Stomach (tissue), 9 donors: ENCODE results near the gene MED17. TPM values are rescaled to one million over a fixed set of nuclear protein-coding genes. Genes with fewer than 3 reads are reported as not detected.

Source experiments
- DNase-seq, 2 donors: peaks; one replicate each; pipeline versions ENCODE4 v3.0.0 to v3.0.0-alpha.2; 2013 to 2019
- H3K27ac ChIP-seq, 5 donors: fragments of 200-600 bp in 4 of 5; sonication (generic) in 4 of 5; one replicate each; pipeline ENCODE4 v1.5.1; 2013 to 2019; ENCODE audit warnings: mild to moderate bottlenecking in 1 of 5, moderate library complexity in 1 of 5
- H3K27me3 ChIP-seq, 3 donors: fragments of 200-600 bp; sonication (generic); one replicate each; pipeline ENCODE4 v1.5.1; 2017 to 2019; ENCODE audit warnings: mixed run types in 1 of 3
- H3K36me3 ChIP-seq, 4 donors: fragments of 200-600 bp; sonication (generic); 1 replicate in 3 of 4; 2 replicates in 1 of 4; pipeline ENCODE4 v1.5.1; 2016 to 2019
- H3K4me1 ChIP-seq, 4 donors: fragments of 200-600 bp; sonication (generic); one replicate each; pipeline ENCODE4 v1.5.1; 2016 to 2019
- H3K4me3 ChIP-seq, 4 donors: fragments of 200-600 bp; sonication (generic) in 3 of 4; one replicate each; pipeline ENCODE4 v1.5.1; 2016 to 2019; ENCODE audit warnings: mild to moderate bottlenecking in 1 of 4
- H3K9me3 ChIP-seq, 4 donors: fragments of 200-600 bp; sonication (generic); one replicate each; pipeline ENCODE4 v1.5.1; 2016 to 2019
- EP300 ChIP-seq: sonication (generic); formaldehyde crosslinking; IDR thresholded peaks from one replicate; pipeline ENCODE4 v1.6.1; 2017; ENCODE audit warnings: antibody characterized with exemption
- POLR2A ChIP-seq, 4 donors: fragments of 450-650 bp; IDR thresholded peaks; one replicate each; pipeline ENCODE4 v1.6.1; 2016; ENCODE audit warnings: antibody characterized with exemption in 4 of 4, control low read depth in 2 of 4, mild to moderate bottlenecking in 1 of 4, moderate library complexity in 1 of 4
- POLR2AphosphoS5 ChIP-seq, 3 donors: sonication (generic); formaldehyde crosslinking; IDR thresholded peaks; one replicate each; pipeline ENCODE4 v1.6.1; 2016; ENCODE audit warnings: antibody characterized with exemption in 3 of 3
- WGBS, 5 donors: extraction: QIAGEN DNeasy Blood & Tissue Kit in 3 of 5; methylation state at CpG; one replicate each; pipeline versions ENCODE4 v1.1.5 to v1.1.7; 2013 to 2018; 5-methylcytosine and 5-hydroxymethylcytosine counted together
- intact Hi-C: fragments of 100-400 bp; cut with DNase I; formaldehyde crosslinking; loops from one replicate; pipeline ENCODE4 v1.15.1; 2023; ENCODE audit warnings: low total_unique reads
- polyA plus RNA-seq, 3 donors: library from polyadenylated mRNA; stranded (reverse); fragments of 200-250 nt; gene quantifications; one replicate each; pipeline ENCODE4 v1.2.3, GENCODE V29; 2013
- total RNA-seq, 5 donors: library from RNA; depleted of rRNA; stranded (reverse); fragments of >200 nt; gene quantifications; one replicate each; pipeline versions ENCODE4 v1.1.0 to v1.2.3, GENCODE V29; 2014 to 2016
- TF ChIP-seq, protein P1 (sequence below), 7 experiments: fragments of 450-650 bp in 4 of 7; fragments of 200-600 bp in 3 of 7; sonication (generic) in 3 of 7; IDR thresholded peaks; one replicate each; pipeline ENCODE4 v1.5.1; 2016 to 2019; ENCODE audit warnings: antibody characterized with exemption in 7 of 7, control low read depth in 2 of 7, mild to moderate bottlenecking in 1 of 7
- donor health status: healthy with polysubstance abuse.
- donor health status: Bipolar disorder and iron deficiency.
- donor health status: healthy.

Gene MED17
- total and polyA plus RNA-seq, 8 donors = 6.5 to 121 (median 10.4) TPM

DNA sequence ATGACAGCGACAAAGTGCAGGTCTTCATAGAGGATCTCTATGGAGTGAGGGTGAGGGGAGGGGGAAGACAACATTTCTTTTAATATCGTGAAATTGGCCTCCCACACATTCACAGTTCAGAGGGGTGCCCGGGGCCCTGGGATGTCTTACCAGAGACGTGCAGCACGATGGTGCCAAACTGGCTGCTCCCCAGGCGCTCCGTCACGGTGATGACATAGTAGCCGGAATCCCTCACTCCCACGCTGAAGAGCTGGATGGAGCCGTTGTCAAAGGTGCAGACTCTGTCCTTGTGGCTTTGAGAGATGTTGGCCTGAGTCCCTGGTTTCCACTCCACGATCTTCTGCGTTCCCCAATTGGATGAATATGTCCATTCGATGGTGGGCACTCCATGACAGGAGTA is 36.8 kb downstream of the MED17 start:
- TF ChIP-seq, protein P1, sequence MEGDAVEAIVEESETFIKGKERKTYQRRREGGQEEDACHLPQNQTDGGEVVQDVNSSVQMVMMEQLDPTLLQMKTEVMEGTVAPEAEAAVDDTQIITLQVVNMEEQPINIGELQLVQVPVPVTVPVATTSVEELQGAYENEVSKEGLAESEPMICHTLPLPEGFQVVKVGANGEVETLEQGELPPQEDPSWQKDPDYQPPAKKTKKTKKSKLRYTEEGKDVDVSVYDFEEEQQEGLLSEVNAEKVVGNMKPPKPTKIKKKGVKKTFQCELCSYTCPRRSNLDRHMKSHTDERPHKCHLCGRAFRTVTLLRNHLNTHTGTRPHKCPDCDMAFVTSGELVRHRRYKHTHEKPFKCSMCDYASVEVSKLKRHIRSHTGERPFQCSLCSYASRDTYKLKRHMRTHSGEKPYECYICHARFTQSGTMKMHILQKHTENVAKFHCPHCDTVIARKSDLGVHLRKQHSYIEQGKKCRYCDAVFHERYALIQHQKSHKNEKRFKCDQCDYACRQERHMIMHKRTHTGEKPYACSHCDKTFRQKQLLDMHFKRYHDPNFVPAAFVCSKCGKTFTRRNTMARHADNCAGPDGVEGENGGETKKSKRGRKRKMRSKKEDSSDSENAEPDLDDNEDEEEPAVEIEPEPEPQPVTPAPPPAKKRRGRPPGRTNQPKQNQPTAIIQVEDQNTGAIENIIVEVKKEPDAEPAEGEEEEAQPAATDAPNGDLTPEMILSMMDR (IDR thresholded peaks at IDR 0.05) = no peak
- TF ChIP-seq POLR2A (IDR thresholded peaks at IDR 0.05) (no peak), POLR2AphosphoS5 (IDR thresholded peaks at IDR 0.05) (no peak), EP300 (no peak)
- peaks cover 0 to 19% (median 8%) of the 10 kb centered on the region in 4 donors for H3K36me3 ChIP-seq
- DNase-seq = no peak
- intact Hi-C loops = no loop called here
- peaks cover 0 to 6% (median 2%) of the 10 kb centered on the region in 4 donors for H3K4me1 ChIP-seq
- H3K27ac ChIP-seq = no peak overlapping the region
- no peaks in the 10 kb centered on the region for H3K27me3 ChIP-seq
- no peaks in the 10 kb centered on the region for H3K9me3 ChIP-seq
- no peak overlapping the region for H3K4me3 ChIP-seq
- 89 to 95% (median 95%) methylated on average over 7 to 14 of the region's 14 CpGs for WGBS, 5 donors

GRCh38 chr11:93821617-93822016 is 37.5 kb downstream of the MED17 start:
- no peak for DNase-seq
- peaks cover 0 to 16% (median 5%) of the 10 kb centered on the region in 4 donors for H3K36me3 ChIP-seq
- no peak overlapping the region for H3K4me3 ChIP-seq
- no peaks in the 10 kb centered on the region for H3K9me3 ChIP-seq
- WGBS, 5 donors = 19 to 50% (median 32%) methylated on average over 2 of the region's 2 CpGs
- no peak overlapping the region for H3K27ac ChIP-seq
- peaks cover 0 to 6% (median 2%) of the 10 kb centered on the region in 4 donors for H3K4me1 ChIP-seq
- intact Hi-C loops = no loop called here
- TF ChIP-seq POLR2AphosphoS5 (IDR thresholded peaks at IDR 0.05) = no peak
- no peak for TF ChIP-seq EP300
- no peaks in the 10 kb centered on the region for H3K27me3 ChIP-seq

- no peaks in the 10 kb centered on the region for H3K9me3 ChIP-seq
- intact Hi-C loops = no loop called here
- H3K27me3 ChIP-seq = no peaks in the 10 kb centered on the region
- DNase-seq = no peak
- TF ChIP-seq POLR2A (IDR thresholded peaks at IDR 0.05) (no peak), EP300 (no peak), POLR2AphosphoS5 (IDR thresholded peaks at IDR 0.05) (no peak)
- TF ChIP-seq, protein P1 (IDR thresholded peaks at IDR 0.05) = no peak
- peaks cover 0 to 4% (median 2%) of the 10 kb centered on the region in 4 donors for H3K4me1 ChIP-seq
- H3K36me3 ChIP-seq = peaks cover 0 to 10% (median 3%) of the 10 kb centered on the region in 4 donors
- no peak overlapping the region for H3K4me3 ChIP-seq
- no peak overlapping the region for H3K27ac ChIP-seq
- WGBS, 5 donors = 85 to 94% (median 91%) methylated on average over 5 of the region's 5 CpGs
Observed at GRCh38 chr11:93822359-93822758, 38.3 kb downstream of the MED17 start.

GRCh38 chr11:93823210-93823609 is 39.1 kb downstream of the MED17 start:
- Histone ChIP-seq H3K36me3 (peaks cover 0 to 7% (median 3%) of the 10 kb centered on the region in 4 donors), H3K4me1 (no peaks in the 10 kb centered on the region), H3K4me3 (no peak overlapping the region), H3K9me3 (no peaks in the 10 kb centered on the region), H3K27ac (no peak overlapping the region), H3K27me3 (no peaks in the 10 kb centered on the region)
- TF ChIP-seq EP300 = no peak
- no peak for TF ChIP-seq POLR2A (IDR thresholded peaks at IDR 0.05)
- TF ChIP-seq, protein P1 (IDR thresholded peaks at IDR 0.05) = no peak
- TF ChIP-seq POLR2AphosphoS5 (IDR thresholded peaks at IDR 0.05) = no peak
- DNase-seq = no peak
- whole genome bisulfite sequencing, 5 donors = 89 to 97% (median 96%) methylated on average over 4 of the region's 4 CpGs
- intact Hi-C loops = no loop called here

DNA sequence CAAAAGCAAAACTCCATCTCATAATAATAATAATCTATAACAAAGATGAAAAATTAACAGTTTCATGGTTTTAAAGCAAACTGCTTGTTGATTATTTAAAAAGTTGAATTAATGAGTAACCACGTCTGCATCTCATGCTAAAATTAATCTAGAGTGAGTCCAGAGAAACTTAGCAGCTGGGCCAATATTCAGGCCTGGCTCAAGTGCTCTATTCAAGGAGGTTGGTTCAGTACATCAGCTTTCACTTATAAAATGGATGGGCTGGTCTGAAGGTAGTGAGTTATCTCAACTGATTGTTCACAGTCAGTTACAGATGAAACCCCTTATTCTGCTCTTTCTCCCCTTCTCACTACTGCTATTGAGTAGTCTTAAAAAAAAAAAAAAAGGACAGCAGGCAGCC is 43.3 kb downstream of the MED17 start:
- no peaks in the 10 kb centered on the region for H3K36me3 ChIP-seq
- H3K9me3 ChIP-seq = no peaks in the 10 kb centered on the region
- WGBS, 5 donors = 83 to 100% (median 89%) methylated on average over 1 of the region's 1 CpG
- peaks cover 0 to 10% (median 4%) of the 10 kb centered on the region in 4 donors for H3K4me1 ChIP-seq
- no peak for TF ChIP-seq EP300
- no peak for TF ChIP-seq POLR2A (IDR thresholded peaks at IDR 0.05)
- TF ChIP-seq, protein P1 (IDR thresholded peaks at IDR 0.05) = no peak
- no peak for TF ChIP-seq POLR2AphosphoS5 (IDR thresholded peaks at IDR 0.05)
- DNase-seq = no peak
- intact Hi-C loops = no loop called here
- H3K4me3 ChIP-seq = no peak overlapping the region
- no peak overlapping the region for H3K27ac ChIP-seq
- no peaks in the 10 kb centered on the region for H3K27me3 ChIP-seq
